Measurements from ENCODE around the gene TEX261.

DNA sequence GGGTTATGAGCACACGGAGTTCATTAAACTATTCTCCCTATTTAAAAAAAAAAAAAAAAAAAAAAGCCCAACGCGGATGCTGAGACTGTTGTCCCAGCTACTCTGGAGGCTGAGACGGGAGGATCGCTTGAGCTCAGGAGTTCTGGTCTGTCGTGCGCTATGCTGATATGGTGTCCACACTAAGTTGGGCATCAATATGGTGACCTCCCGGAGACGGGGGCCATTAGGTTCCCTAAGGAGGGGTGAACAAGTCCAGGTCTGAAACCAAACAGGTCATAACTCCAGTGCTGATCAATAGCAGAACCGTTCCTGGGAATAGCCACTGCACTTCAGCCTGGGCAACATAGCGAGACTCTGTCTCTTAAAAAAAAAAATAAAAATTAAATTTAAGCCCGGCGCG is 29.2 kb downstream of the TEX261 start:
- TF ChIP-seq, protein P1, sequence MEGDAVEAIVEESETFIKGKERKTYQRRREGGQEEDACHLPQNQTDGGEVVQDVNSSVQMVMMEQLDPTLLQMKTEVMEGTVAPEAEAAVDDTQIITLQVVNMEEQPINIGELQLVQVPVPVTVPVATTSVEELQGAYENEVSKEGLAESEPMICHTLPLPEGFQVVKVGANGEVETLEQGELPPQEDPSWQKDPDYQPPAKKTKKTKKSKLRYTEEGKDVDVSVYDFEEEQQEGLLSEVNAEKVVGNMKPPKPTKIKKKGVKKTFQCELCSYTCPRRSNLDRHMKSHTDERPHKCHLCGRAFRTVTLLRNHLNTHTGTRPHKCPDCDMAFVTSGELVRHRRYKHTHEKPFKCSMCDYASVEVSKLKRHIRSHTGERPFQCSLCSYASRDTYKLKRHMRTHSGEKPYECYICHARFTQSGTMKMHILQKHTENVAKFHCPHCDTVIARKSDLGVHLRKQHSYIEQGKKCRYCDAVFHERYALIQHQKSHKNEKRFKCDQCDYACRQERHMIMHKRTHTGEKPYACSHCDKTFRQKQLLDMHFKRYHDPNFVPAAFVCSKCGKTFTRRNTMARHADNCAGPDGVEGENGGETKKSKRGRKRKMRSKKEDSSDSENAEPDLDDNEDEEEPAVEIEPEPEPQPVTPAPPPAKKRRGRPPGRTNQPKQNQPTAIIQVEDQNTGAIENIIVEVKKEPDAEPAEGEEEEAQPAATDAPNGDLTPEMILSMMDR (IDR thresholded peaks at IDR 0.05; ENCODE audit: low read depth, low read length), result no peak
- no peak for TF ChIP-seq POLR2A (IDR thresholded peaks at IDR 0.05; ENCODE audit: extremely low read depth, insufficient read length)
- TF ChIP-seq, protein P2, sequence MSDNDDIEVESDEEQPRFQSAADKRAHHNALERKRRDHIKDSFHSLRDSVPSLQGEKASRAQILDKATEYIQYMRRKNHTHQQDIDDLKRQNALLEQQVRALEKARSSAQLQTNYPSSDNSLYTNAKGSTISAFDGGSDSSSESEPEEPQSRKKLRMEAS (IDR thresholded peaks at IDR 0.05; ENCODE audit: low read depth, low read length), result no peak
- no peak for TF ChIP-seq MYC (IDR thresholded peaks at IDR 0.05; ENCODE audit: low read depth, low read length)

All from NB4 (cell line).